Stimulated activated CD4-positive, alpha-beta T cell treated with anti-CD3 and anti-CD28 coated beads, Interleukin-4, amount 100 ng/mL, for 4 hours (primary cell): ENCODE results near the gene TSC2.
"Not testable (repeated sequence)": the region's sequence is repeated elsewhere in the genome, so short reads cannot be mapped to it uniquely, and the experiment has no call there.

Experiments
- DNase-seq, 2 experiments: peaks; one replicate each; pipeline ENCODE4 v3.0.0-alpha.2; 2020

Gene TSC2

DNA sequence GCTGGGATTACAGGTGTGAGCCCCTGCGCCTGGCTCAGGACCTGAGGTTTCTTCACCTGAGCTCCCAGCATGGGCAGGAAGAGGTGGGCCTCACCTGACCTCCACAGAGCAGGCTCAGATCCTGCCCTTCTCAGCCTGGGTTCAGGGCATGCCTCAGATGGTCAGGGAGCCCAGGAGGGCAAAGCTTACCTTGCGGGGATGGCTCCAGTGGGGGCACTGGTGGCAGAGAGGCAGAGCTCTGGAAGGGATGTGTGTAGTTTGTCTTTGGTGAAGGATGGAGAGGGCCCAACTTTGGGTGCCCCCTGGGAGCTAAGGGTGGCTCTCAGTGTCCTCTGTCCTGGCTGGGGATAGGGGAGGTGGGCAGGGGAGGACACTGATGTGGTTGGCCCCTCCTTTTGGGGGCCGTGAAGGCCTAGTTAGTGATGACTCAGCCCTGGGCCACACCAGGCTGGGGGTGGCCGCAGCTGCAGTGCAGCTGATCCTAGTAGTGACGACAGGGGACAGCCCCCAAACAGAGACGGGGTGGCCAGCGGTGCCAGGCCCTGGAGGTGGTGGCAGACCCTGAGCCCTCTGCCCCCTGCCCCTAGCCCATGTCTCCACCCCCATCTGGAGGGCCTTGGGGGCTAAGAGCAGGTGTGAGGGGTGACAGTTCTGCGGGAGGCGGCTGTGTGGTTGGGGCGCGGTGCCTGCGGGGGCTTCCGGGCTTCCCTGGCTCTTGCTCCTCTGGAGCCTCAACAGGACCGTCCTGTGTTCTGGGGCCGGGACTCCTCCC lies 15.3 kb upstream of the TSC2 start:
- no peak for DNase-seq

DNA sequence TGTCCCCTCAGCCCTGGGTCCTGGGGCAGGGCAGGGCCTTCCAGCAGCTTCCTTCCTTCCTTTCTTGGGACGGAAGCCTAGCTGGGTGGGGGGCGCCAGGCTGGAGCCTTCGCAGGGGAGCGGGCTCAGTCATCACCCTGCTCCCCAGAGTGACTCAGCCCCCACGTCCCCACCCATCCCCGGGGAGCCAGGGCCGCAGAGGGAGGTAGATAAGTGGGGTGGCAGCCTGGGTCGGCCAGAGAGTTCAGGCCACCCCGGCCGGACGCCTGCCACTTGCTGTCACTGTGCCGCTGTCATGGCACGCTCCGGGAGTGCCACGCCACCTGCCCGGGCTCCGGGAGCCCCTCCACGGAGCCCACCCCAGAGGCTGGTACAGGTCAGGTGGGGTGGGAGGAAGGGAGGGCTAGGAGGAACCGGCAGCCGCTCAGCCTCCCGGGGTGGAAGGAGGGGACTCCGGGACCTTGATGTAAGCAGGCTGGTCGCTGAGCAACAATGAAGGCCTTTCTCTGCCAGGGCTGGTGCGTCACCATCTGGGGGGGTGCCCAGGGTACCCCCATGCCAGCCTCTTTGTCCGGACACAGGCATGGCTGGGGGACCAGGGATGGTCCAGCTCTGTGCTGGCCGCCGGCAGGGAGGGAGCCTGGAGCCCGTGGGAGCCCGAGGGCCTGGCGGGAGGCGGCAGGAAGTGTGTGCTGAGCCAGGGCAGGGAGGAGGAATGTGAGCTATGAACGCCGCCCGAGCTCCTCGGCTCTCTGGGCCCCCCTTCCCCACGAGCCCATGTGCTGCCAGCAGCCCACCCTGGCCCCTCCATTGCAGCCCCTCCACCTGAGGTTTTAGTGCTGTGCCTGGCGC lies 14.5 kb upstream of the TSC2 start:
- DNase-seq: no peak

DNA sequence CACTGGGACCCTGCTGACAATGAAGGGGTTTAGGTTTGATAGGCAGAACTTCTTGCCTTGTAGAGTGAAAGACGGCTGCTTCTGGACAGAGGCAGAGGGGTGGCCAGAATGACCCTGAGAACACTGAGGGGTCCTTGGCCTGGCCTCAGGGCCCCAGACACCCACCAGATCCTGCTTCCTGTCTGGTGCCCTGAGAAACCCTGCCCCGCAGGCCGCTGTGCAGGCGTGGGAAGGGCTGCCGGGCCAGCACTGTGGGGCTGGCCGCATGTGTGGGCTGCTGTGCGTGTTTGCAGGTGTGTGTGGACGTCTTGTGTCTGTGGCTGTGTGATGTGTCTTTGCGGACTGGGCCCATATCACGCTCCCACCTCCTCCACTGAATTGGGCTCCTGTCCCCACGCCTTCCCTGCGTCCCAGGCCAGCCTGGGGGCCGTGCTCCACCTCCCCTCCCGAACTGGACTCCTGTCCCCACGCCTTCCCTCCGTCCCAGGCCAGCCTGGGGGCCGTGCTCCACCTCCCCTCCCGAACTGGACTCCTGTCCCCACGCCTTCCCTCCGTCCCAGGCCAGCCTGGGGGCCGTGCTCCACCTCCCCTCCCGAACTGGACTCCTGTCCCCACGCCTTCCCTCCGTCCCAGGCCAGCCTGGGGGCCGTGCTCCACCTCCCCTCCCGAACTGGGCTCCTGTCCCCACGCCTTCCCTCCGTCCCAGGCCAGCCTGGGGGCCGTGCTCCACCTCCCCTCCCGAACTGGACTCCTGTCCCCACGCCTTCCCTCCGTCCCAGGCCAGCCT lies 13.7 kb upstream of the TSC2 start:
- not testable (repeated sequence) for DNase-seq

DNA sequence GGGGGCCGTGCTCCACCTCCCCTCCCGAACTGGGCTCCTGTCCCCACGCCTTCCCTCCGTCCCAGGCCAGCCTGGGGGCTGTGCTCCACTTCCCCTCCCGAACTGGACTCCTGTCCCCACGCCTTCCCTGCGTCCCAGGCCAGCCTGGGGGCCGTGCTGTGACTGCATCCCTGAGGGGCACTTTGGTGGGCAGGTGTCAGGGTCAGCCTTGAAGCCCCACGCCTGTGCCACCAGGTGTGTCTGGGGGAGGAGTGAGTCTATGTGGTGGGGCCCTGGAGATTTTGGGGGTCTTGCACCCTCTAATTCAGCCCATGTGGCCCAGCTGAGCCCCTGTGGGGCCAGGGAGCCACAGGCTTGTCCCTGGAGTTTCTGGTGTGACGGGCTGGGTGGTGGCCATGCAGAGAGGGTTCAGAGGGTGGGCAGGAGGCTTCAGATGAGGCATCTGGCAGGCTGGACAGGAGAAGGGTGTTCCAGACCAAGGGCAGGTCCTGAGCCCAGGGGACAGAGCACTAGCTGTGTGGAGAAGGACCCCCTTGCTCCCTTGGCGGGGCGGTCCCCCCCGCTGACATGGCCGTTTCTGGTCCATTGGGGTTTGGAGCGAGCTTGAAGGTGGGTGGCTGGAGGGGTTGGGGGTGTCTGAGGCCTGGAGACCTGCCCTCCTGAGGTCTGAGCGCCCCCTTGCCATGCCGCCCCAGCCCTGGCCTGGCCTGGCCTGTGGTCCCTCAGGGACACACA lies 12.9 kb upstream of the TSC2 start:
- DNase-seq: no peak

DNA sequence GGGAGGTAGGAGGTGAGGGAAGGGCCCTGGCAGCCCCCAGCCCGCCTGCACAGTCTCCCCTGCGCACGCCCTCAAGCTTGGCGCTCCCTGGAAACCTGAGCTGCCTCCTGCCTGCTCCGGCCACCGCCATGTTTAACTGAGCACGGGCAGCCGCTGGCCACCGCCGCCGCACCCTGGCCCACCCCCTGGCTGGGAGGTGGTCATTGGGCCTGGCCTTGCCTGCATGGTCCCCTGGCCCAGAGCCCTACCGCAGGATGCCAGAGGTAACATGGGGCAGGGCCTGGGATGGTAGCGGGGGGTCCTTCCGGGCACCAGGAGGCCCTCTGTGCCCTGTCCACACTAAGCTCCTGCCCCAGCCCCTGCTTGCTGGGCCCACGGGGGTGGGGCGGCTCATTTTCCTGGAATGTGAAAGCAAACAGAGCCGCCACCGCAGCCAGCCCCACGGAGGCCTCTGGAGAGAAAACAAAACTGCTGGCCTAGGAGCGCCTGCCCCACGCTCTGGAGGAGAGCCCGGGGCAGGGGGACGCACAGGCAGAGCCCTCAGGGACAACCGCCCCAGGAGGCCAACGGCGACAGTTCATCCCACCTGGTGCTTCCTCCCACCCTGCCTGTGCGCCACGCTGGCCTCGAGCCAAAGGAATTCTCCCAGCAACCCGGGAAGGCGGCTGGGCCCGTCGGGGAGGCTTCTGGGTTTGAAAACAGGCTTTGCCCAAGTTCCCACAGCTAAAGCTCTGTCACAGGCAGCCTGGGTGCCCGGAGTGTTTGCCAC lies 12.2 kb upstream of the TSC2 start:
- DNase-seq: no peak

DNA sequence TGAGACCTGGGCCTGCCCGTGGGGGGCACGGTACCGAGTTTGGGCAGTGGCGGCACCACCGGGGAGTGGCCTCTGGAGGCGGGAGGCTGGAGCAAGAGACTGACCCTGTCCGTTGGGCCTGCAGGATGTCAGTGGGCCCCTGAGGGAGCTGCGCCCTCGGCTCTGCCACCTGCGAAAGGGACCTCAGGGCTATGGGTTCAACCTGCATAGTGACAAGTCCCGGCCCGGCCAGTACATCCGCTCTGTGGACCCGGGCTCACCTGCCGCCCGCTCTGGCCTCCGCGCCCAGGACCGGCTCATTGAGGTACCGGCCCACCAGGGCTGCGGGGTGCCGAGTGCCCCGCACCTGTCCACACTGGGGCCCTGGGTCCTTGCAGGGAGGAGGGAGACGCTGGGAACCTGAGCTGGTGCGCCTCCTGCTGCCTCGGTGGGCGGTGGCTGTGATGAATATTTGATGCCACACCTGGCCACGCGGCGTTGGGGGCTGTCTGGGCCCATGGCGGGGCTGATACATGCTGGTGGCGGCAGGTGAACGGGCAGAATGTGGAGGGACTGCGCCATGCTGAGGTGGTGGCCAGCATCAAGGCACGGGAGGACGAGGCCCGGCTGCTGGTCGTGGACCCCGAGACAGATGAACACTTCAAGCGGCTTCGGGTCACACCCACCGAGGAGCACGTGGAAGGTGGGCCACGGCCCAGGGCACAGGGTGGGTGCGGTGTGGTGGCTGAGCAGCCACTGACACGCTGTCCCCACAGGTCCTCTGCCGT lies 11.4 kb upstream of the TSC2 start:
- DNase-seq: no peak

DNA sequence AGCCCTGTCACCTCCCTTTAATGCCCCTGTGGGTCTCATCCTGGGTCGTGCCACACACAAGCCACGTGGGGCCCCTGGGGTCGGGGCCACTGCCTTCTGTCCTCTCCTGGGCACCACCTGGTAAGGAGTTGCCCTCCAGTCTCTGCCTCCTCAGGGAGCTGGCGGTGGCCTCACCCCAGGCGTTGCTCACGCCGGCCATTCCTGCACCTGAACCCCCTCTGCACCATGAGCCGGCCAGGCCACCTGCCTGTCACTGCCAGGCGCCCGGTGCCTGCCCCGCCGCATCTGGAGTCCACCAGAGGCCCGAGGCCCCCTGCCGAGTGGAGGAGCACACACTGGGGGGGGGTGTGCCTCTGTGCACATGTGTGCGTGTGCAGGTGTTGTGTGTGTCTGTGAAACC lies 10.7 kb upstream of the TSC2 start:
- DNase-seq: no peak

DNA sequence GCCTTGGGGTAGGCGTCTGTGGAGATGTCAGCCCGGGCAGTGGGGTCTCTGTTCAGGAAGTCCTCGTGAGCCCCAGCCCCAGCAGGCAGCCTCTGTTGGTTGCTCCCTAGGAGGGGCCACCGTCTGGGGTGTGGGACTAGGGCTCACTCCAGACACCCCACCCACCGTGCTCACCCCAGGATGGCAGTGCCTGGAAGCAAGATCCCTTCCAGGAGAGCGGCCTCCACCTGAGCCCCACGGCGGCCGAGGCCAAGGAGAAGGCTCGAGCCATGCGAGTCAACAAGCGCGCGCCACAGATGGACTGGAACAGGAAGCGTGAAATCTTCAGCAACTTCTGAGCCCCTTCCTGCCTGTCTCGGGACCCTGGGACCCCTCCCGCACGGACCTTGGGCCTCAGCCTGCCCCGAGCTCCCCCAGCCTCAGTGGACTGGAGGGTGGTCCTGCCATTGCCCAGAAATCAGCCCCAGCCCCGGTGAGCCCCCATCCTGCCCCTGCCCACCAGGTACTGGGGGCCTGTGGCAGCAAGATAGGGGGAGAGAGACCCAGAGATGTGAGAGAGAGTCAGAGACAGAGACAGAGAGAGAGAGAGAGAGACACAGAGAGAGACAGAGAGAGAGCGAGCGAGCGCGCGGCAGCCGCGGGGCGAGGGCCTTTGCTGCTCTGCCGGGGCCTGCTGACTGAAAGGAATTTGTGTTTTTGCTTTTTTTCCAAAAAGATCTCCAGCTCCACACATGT lies 10.0 kb upstream of the TSC2 start:
- no peak for DNase-seq

DNA sequence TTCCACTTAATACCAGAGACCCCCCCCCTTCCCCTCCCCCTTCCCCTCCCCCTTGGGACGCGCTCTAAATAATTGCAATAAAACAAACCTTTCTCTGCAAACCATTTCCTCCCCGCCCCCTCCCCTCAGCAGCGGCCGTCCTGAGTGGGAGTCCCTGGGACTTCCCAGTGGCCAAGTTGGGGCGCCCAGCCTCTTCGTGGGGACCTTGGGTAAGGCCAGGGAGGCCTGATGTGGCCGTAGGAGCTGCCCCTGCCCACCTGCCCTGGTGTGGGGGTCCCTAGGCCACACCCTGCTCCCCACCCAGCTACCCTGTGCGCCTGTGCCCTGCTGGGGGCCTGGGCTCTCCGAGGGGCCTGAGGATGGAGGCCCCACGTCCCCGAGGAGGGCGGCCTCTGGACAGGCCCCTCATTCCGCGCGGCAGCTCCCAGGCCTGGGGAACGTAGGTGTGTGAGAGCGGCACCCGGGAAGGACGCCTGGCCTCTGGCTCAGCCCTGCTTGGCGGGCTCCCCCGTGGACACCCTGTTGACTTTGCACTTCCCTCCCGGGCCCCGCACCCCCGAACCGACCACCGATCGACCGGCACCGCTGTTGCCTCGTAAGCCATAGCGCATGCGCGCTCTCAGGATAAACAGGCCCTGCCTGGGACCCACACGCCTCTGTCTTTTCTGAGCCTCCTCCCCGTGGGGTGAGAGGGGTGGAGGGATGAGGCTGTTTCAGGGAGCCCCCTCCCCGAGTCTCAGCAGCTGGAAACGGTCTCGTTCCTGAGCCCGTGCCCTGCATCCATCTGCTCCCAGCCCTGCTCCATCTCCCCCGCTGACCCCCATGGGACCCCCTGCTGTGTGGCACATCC lies 9.2 kb upstream of the TSC2 start:
- no peak for DNase-seq

DNA sequence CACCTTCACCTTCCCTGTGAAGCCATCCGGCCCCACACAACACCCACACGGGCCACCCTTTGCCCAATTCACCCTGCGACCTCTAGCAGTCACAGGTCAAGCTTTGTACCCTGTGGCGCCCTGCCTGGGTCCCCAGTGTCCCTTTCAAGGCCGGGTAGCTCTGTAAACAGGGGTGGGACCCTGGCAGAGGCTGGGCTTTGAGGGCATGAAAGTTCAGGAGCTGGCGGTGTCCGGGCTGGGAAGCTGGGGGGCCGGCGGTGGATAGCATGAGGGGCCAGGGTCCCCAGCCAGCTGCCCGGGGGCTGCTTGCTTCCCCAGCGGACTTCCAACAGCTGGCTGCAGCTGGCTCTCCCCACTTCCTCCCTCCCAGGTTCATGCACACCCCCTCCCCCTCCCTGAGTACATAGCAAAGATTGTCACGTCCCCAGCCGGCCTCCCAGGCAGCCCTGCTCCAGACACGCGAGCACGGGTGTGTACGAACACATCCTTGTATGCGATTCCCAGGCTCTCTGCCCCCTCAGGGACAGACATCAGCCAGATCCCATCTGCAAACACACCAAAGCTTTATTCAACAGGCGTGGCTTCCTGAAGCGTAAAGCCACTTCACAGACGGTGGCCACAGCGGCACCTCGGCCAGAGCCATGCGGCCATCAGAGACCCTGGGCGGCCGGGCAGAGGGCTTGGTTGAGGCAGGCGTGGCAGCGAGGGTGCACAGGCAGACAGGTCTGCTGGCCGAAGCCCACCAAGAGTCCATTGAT lies 8.3 kb upstream of the TSC2 start:
- DNase-seq: no peak

DNA sequence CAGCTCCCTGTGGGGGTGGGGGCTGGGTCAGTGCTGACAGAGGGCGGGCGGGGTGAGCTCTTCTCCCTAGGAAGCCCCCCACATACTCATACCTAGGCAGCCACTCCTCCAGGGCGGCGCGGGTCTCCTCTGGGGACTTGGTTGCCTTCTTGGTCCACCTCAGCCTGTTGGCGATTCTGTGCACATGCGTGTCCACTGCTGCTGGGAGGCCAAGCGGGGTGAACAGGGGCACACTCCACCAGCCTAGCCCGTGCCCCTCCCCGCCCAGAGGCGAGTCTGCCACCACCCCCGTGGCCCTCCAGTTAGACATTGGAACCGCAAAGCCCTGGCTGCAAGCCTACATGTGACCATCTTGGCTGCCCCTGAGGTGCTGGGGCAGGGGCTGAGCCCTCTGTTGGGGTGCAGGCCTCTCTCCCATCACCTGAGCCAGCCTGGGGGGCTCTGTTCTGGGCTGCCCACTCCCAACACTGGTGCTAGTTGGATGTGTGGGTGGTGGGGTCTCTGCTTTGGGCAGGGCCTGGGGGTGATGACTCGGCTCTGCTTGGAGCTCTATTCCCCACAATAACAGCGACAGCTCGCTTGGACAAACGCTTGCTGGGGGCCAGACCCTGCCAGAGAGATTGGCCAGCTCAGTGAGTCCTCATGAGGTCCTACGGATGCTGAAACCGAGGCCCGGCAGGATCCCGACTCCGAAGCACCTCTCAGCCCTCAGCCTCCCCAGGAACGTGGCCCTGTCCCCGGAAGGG lies 7.6 kb upstream of the TSC2 start:
- no peak for DNase-seq

DNA sequence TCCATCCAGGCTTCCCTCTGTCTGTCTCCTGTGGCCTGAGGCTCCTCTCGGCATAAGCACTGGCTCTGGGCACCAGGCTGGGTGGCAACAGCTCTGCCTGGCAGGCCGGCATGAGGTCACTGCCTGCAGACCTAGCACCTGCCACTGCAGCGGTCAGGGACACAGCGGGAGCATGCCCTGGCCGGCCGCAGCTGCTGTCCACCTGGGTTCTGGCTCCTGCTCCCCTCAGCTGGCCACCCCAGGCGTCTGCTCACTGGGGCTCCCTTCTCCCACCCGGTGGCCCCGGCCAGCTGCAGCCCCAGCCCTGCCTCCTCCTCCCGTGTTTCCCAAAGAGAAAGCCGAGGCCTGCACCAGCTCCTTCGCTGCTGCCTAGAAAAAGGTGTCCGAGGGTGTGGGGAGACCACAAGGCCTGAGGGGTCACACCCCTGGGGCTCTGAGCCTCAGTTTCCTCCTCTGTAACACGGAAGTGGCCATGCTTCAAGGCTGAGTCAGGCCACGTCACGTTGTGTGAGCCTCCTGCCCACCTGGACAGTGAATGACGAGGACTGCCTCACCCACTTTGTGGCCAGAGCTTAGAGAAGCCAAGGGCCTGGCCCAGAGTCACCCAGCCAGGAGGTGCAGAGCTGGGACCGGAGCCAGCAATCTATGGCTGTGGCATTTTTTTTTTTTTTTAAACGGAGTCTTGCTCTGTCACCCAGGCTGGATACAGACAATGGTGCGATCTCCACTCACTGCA lies 6.8 kb upstream of the TSC2 start:
- no peak for DNase-seq

DNA sequence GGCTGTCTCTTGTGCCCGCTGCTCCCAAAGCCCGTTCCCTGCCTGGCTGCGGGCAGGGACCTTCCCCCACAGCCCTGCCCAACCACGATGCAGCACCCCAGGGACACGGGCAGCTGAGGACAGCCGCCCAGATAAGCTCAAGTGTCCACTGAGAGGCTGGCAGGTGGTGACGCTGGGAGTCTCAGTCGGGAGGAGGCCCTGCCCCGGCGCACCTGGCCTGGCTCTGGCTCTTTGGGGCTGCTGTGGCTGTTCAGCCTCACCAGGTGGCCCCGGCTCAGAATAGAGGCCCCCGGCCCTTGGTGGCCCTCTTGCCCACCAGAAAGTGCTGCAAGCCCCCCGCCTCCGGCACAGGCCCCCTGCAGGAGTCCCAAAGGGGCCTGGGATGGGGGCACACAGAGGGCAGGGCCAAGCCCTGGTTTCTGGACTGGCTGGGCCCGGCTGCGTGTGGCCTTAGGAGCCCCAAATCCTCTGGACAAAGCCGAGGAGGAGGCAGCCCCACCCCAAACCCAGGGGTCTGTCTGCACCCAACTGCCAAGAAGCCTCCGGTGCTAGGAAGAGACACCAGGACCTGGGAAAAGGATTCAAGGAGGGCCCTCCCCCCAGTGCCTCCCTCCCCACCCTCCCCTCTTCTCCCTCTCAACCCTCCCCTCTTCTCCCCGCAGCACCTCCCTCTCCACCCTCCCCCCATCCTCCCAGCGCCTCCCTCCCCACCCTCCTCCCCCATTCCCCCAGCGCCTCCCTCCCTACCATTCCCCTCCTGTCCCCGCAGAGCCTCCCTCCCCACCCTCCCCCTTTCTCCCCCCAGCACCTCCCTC lies 5.4 kb upstream of the TSC2 start:
- no peak for DNase-seq

DNA sequence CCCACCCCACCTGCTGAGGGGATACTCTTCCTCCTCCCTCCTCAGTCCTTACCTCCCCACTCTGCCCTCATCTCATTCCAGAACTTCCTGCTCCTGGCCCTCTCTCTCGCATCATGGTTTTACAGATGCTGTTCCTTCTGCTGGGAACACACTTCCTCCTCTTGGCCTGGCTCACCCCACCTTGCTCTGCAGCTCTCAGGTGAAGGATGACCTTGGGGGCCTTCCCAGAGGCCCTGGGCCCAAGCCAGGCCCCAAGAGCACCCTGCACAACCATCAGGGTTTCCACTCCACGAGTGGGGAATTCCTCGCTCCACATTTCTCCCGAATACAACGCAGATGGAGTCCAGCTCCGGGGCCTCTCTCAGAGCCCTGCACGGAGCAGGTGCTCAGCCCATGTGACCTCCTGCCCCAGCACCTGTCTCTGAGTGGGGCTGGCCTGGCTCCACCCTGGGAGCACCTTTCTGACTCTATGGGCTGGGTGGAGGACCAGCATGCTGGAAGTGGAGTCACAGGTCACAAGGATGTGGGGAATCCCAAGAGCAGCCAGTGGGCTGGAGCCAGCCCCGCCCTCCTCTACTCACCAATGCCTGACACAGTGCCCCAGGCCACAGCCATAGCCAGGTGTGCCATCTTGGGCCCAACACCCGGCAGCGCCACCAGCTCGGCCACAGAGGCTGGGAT lies 4.7 kb upstream of the TSC2 start:
- DNase-seq: no peak

DNA sequence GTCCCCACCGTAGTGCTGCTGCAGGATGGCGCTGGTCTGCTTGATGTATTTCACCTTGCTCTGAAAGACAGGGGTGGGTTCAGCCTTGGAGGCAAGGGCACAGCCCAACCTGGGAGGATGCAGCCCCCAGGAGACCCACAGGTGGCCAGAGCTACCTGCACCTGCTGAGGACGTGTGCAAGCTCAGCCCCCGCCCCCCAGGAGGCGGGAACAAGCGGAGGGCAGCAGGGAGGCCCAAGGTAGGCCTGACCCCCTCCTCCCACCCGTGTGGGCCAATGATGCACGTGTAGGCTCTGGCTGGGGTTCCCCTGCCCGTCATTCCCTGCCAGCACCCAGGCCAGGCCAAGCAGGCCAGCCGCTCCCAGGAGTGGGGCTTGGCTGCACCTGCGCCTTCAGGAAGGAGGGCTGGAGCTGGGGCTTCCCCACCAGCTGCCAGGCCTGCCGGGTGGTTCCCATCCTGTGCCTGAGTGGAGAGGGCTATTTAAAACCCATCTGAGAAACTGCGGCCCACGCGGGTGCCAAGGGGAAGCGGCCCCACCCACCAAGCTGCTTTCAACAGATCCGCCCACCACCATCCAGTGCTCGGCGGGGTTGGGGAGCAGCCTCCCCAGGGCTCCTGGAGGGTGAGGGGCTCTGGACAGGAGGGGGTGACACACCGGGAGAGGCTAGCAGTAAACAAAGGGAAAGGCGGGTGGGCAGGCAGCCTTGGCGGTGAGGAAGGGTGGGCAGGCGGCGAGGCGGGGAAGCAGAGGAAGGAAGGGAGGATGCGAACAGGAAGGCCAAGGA lies 3.9 kb upstream of the TSC2 start:
- DNase-seq: no peak
